Body of pancreas (tissue), 4 donors: ENCODE data around the gene OR8J3. TPM values are rescaled to one million over a fixed set of nuclear protein-coding genes. Genes with fewer than 3 reads are reported as not detected.
"Not testable (repeated sequence)": the region's sequence is repeated elsewhere in the genome, so short reads cannot be mapped to it uniquely, and the experiment has no call there.

Experiments used
- ATAC-seq: fragments of 150-250 bp; one replicate; pipeline ENCODE4 v1.9.1; 2016
- DNase-seq, 4 donors: peaks; one replicate each; pipeline ENCODE4 v3.0.0-alpha.2; 2019
- H3K27ac ChIP-seq, 4 donors: fragments of 200-600 bp; sonication (generic); 1 replicate in 3 of 4; 2 replicates in 1 of 4; pipeline versions ENCODE4 v1.5.1 to v1.6.1; 2016 to 2019; ENCODE audit warnings: mild to moderate bottlenecking in 1 of 4, mixed read lengths in 1 of 4, moderate library complexity in 1 of 4
- H3K27me3 ChIP-seq, 2 donors: fragments of 200-600 bp; sonication (generic); one replicate each; pipeline ENCODE4 v1.6.0; 2016; ENCODE audit warnings: mild to moderate bottlenecking in 1 of 2
- H3K36me3 ChIP-seq, 2 donors: fragments of 200-600 bp; sonication (generic); replicated peaks in 1 of 2; 2 replicates each; pipeline ENCODE4 v1.5.1; 2016; ENCODE audit warnings: low read depth in 2 of 2; ENCODE audit not compliant: insufficient read depth in 1 of 2
- H3K4me1 ChIP-seq: fragments of 200-600 bp; sonication (generic); one replicate; pipeline ENCODE4 v1.6.0; 2016
- H3K4me3 ChIP-seq, 2 donors: fragments of 200-600 bp; sonication (generic); 1 replicate in 1 of 2; 2 replicates in 1 of 2; pipeline ENCODE4 v1.5.1; 2016 to 2019
- H3K9me3 ChIP-seq, 3 donors: fragments of 200-600 bp; sonication (generic); 1 replicate in 2 of 3; 2 replicates in 1 of 3; pipeline ENCODE4 v1.5.1; 2016
- CTCF ChIP-seq, 7 experiments: fragments of 450-650 bp in 4 of 7; fragments of 200-600 bp in 3 of 7; sonication (generic) in 3 of 7; IDR thresholded peaks; one replicate each; pipeline ENCODE4 v1.5.1; 2016 to 2019; ENCODE audit warnings: antibody characterized with exemption in 7 of 7
- POLR2A ChIP-seq, 3 donors: fragments of 450-650 bp; IDR thresholded peaks; one replicate each; pipeline ENCODE4 v1.6.1; 2016; ENCODE audit warnings: antibody characterized with exemption in 3 of 3, mild to moderate bottlenecking in 2 of 3
- WGBS, 2 donors: methylation state at CpG; one replicate each; pipeline ENCODE4 v1.1.5; 2017; 5-methylcytosine and 5-hydroxymethylcytosine counted together
- intact Hi-C: fragments of 100-400 bp; cut with DNase I; formaldehyde crosslinking; loops from one replicate; pipeline ENCODE4 v1.15.1; 2023
- total RNA-seq, 2 donors: library from RNA; depleted of rRNA; stranded (reverse); fragments of >200 nt; gene quantifications; one replicate each; pipeline ENCODE4 v1.1.0, GENCODE V29; 2016

OR8J3 gene
- total RNA-seq, 2 donors from 2014 or later = not detected

- Histone ChIP-seq H3K9me3 (peaks cover 0 to 5% (median 0%) of the 10 kb centered on the region in 3 donors), H3K4me1 (no peaks in the 10 kb centered on the region), H3K36me3 (no peaks in the 10 kb centered on the region), H3K4me3 (no peak overlapping the region), H3K27ac (no peak overlapping the region), H3K27me3 (no peaks in the 10 kb centered on the region)
- 45 to 52% methylated on average over 1 of the region's 1 CpG for WGBS, 2 donors
- ATAC-seq (no peak), DNase-seq (no peak)
- TF ChIP-seq POLR2A (IDR thresholded peaks at IDR 0.05) = no peak
- intact Hi-C loops = no loop called here
These were observed 11.4 kb upstream of the OR8J3 start for GRCh38 chr11:56151376-56151775.

GRCh38 chr11:56143681-56144080 lies 3.7 kb upstream of the OR8J3 start:
- ATAC-seq, H3K9me3 ChIP-seq, H3K4me1 ChIP-seq, DNase-seq, H3K4me3 ChIP-seq, H3K27ac ChIP-seq, intact Hi-C loops, H3K27me3 ChIP-seq, H3K36me3 ChIP-seq: not testable (repeated sequence)
- whole genome bisulfite sequencing, 2 donors = 89 to 92% methylated on average over 9 to 10 of the region's 30 CpGs

- Histone ChIP-seq H3K36me3 (no peaks in the 10 kb centered on the region), H3K9me3 (no peaks in the 10 kb centered on the region), H3K27me3 (no peaks in the 10 kb centered on the region), H3K27ac (no peak within 1 kb of the TSS), H3K4me1 (no peaks in the 10 kb centered on the region), H3K4me3 (no peak within 1 kb of the TSS)
- intact Hi-C loops = no loop called here
- TF ChIP-seq CTCF (IDR thresholded peaks at IDR 0.05) = no peak
- TF ChIP-seq POLR2A (IDR thresholded peaks at IDR 0.05) = no peak
- no peak for DNase-seq
- 71 to 76% methylated on average over 6 of the region's 6 CpGs for WGBS, 2 donors
- no peak for ATAC-seq
These were observed 17.9 kb downstream of the OR8J3 start, which contains the start of gene OR8H3 for GRCh38 chr11:56122073-56122472. Gene OR8H3, plus strand, starts transcription at chr11:56122373. Its CDS starts 0 bp downstream, at chr11:56122373.

- Histone ChIP-seq H3K4me3 (no peak within 1 kb of the TSS), H3K9me3 (no peaks in the 10 kb centered on the region), H3K27ac (no peak within 1 kb of the TSS), H3K36me3 (no peaks in the 10 kb centered on the region), H3K27me3 (no peaks in the 10 kb centered on the region), H3K4me1 (no peaks in the 10 kb centered on the region)
- no peak for ATAC-seq
- TF ChIP-seq POLR2A (IDR thresholded peaks at IDR 0.05) = no peak
- TF ChIP-seq CTCF (IDR thresholded peaks at IDR 0.05) = no peak
- intact Hi-C loops = no loop called here
- no peak for DNase-seq
These were observed 36.7 kb downstream of the OR8J3 start, which contains the start of gene OR8H2 for GRCh38 chr11:56103210-56103737. Gene OR8H2, plus strand, starts transcription at chr11:56103687. Its CDS starts 1,356 bp downstream, at chr11:56105043.

GRCh38 chr11:56093008-56093407 lies 47.0 kb downstream of the OR8J3 start, which contains the start of gene OR8I2:
Gene OR8I2, plus strand, starts transcription at chr11:56093308. Its CDS starts 0 bp downstream, at chr11:56093308.
- H3K36me3 ChIP-seq = no peaks in the 10 kb centered on the region
- intact Hi-C loops = no loop called here
- no peaks in the 10 kb centered on the region for H3K27me3 ChIP-seq
- no peak within 1 kb of the TSS for H3K4me3 ChIP-seq
- DNase-seq (no peak), ATAC-seq (no peak)
- H3K9me3 ChIP-seq = no peaks in the 10 kb centered on the region
- TF ChIP-seq CTCF (IDR thresholded peaks at IDR 0.05) (no peak), POLR2A (IDR thresholded peaks at IDR 0.05) (no peak)
- no peaks in the 10 kb centered on the region for H3K4me1 ChIP-seq
- WGBS, 2 donors = 50 to 55% methylated on average over 3 of the region's 3 CpGs
- H3K27ac ChIP-seq = no peak within 1 kb of the TSS

- WGBS, 2 donors = 17 to 27% methylated on average over 3 of the region's 3 CpGs
- Histone ChIP-seq H3K27me3 (no peaks in the 10 kb centered on the region), H3K9me3 (no peaks in the 10 kb centered on the region), H3K4me3 (no peak overlapping the region), H3K36me3 (no peaks in the 10 kb centered on the region), H3K4me1 (no peaks in the 10 kb centered on the region), H3K27ac (no peak overlapping the region)
- TF ChIP-seq CTCF (IDR thresholded peaks at IDR 0.05) (peak in 2 of 7 experiments; percentile 23 to 33), POLR2A (IDR thresholded peaks at IDR 0.05) (no peak)
- DNase-seq = no peak
- ATAC-seq = no peak
- intact Hi-C loops = no loop called here
These were observed 50.3 kb downstream of the OR8J3 start for GRCh38 chr11:56089697-56090096.
